ENCODE measurements around the gene MRPL57. TPM values are rescaled to one million over a fixed set of nuclear protein-coding genes. Genes with fewer than 3 reads are reported as not detected.
"Not testable (repeated sequence)": the region's sequence is repeated elsewhere in the genome, so short reads cannot be mapped to it uniquely, and the experiment has no call there.

MRPL57 gene
- total RNA-seq, 2 donors from 2014 or later = 22.2 to 22.9 TPM

GRCh38 chr13:21134475-21134874, 42.0 kb upstream of the MRPL57 start:
- Histone ChIP-seq H3K9me3 (ENCODE audit: control insufficient read depth, low read length) (no peaks in the 10 kb centered on the region), H3K36me3 (ENCODE audit: control insufficient read depth, insufficient read depth, low read length) (no peaks in the 10 kb centered on the region), H3K4me1 (ENCODE audit: control insufficient read depth, insufficient read depth, low read length) (no peaks in the 10 kb centered on the region), H3K9ac (ENCODE audit: extremely low read depth, low read length, poor library complexity, severe bottlenecking) (no peak overlapping the region), H3K4me3 (ENCODE audit: low read length) (no peak overlapping the region), H3K27ac (ENCODE audit: low read depth, low read length) (no peak overlapping the region), H3K27me3 (ENCODE audit: control insufficient read depth, insufficient read depth, low read length, poor library complexity, severe bottlenecking) (no peaks in the 10 kb centered on the region)
- Mint-ChIP-seq H3K4me1 (peaks cover under 1% of the 10 kb centered on the region), H3K27me3 (ENCODE audit: insufficient read depth) (no peaks in the 10 kb centered on the region), H3K9me3 (peaks cover 19% of the 10 kb centered on the region), H3K27ac (no peak overlapping the region), H3K4me3 (no peak overlapping the region), H3K36me3 (ENCODE audit: low read depth) (peaks cover 3% of the 10 kb centered on the region)
- DNase-seq = no peak
- 82 to 83% methylated on average over 3 to 4 of the region's 5 CpGs for WGBS, 2 experiments (ENCODE audit: insufficient coverage in 1 of 2, insufficient read length in 1 of 2)
- no peak for TF ChIP-seq CTCF (conservative IDR thresholded peaks at IDR 0.05)

- not testable (repeated sequence) for H3K4me1 Mint-ChIP-seq; H3K4me3 ChIP-seq (ENCODE audit: low read length); H3K27me3 Mint-ChIP-seq (ENCODE audit: insufficient read depth); H3K9ac ChIP-seq (ENCODE audit: extremely low read depth, low read length, poor library complexity, severe bottlenecking); H3K4me1 ChIP-seq (ENCODE audit: control insufficient read depth, insufficient read depth, low read length); H3K9me3 ChIP-seq (ENCODE audit: control insufficient read depth, low read length); H3K36me3 Mint-ChIP-seq (ENCODE audit: low read depth); DNase-seq; H3K27me3 ChIP-seq (ENCODE audit: control insufficient read depth, insufficient read depth, low read length, poor library complexity, severe bottlenecking); H3K27ac Mint-ChIP-seq; H3K36me3 ChIP-seq (ENCODE audit: control insufficient read depth, insufficient read depth, low read length); H3K4me3 Mint-ChIP-seq; H3K27ac ChIP-seq (ENCODE audit: low read depth, low read length)
- 91 to 94% methylated on average over 5 to 6 of the region's 6 CpGs for WGBS, 2 experiments (ENCODE audit: insufficient coverage in 1 of 2, insufficient read length in 1 of 2)
- H3K9me3 Mint-ChIP-seq = peaks cover 14% of the 10 kb centered on the region
These were observed 40.6 kb upstream of the MRPL57 start for GRCh38 chr13:21135833-21136232.

GRCh38 chr13:21137696-21138095, 38.8 kb upstream of the MRPL57 start:
- Histone ChIP-seq H3K9ac (ENCODE audit: extremely low read depth, low read length, poor library complexity, severe bottlenecking) (no peak overlapping the region), H3K27me3 (ENCODE audit: control insufficient read depth, insufficient read depth, low read length, poor library complexity, severe bottlenecking) (no peaks in the 10 kb centered on the region), H3K36me3 (ENCODE audit: control insufficient read depth, insufficient read depth, low read length) (peaks cover 4% of the 10 kb centered on the region), H3K4me3 (ENCODE audit: low read length) (no peak overlapping the region), H3K9me3 (ENCODE audit: control insufficient read depth, low read length) (no peaks in the 10 kb centered on the region), H3K27ac (ENCODE audit: low read depth, low read length) (no peak overlapping the region), H3K4me1 (ENCODE audit: control insufficient read depth, insufficient read depth, low read length) (no peaks in the 10 kb centered on the region)
- Mint-ChIP-seq H3K9me3 (peaks cover 14% of the 10 kb centered on the region), H3K27ac (no peak overlapping the region), H3K27me3 (ENCODE audit: insufficient read depth) (no peaks in the 10 kb centered on the region), H3K4me1 (peaks cover 9% of the 10 kb centered on the region), H3K4me3 (no peak overlapping the region), H3K36me3 (ENCODE audit: low read depth) (peaks cover 15% of the 10 kb centered on the region)
- WGBS, 2 experiments (ENCODE audit: insufficient coverage in 1 of 2, insufficient read length in 1 of 2) = 90 to 96% methylated on average over 5 of the region's 5 CpGs
- no peak for TF ChIP-seq CTCF (conservative IDR thresholded peaks at IDR 0.05)
- no peak for DNase-seq

- DNase-seq = no peak
- no peak overlapping the region for H3K9ac ChIP-seq (ENCODE audit: extremely low read depth, low read length, poor library complexity, severe bottlenecking)
- Mint-ChIP-seq H3K4me3 (peak overlapping the region; percentile 97), H3K27me3 (ENCODE audit: insufficient read depth) (no peaks in the 10 kb centered on the region), H3K4me1 (peaks cover 12% of the 10 kb centered on the region), H3K27ac (no peak overlapping the region), H3K9me3 (peaks cover 14% of the 10 kb centered on the region), H3K36me3 (ENCODE audit: low read depth) (peaks cover 23% of the 10 kb centered on the region)
- no peaks in the 10 kb centered on the region for H3K4me1 ChIP-seq (ENCODE audit: control insufficient read depth, insufficient read depth, low read length)
- H3K27ac ChIP-seq (ENCODE audit: low read depth, low read length) = no peak overlapping the region
- no peaks in the 10 kb centered on the region for H3K9me3 ChIP-seq (ENCODE audit: control insufficient read depth, low read length)
- 93 to 100% methylated on average over 1 of the region's 1 CpG for WGBS, 2 experiments (ENCODE audit: insufficient coverage in 1 of 2, insufficient read length in 1 of 2)
- H3K27me3 ChIP-seq (ENCODE audit: control insufficient read depth, insufficient read depth, low read length, poor library complexity, severe bottlenecking) = no peaks in the 10 kb centered on the region
- TF ChIP-seq CTCF (conservative IDR thresholded peaks at IDR 0.05) = no peak
- peaks cover 13% of the 10 kb centered on the region for H3K36me3 ChIP-seq (ENCODE audit: control insufficient read depth, insufficient read depth, low read length)
- H3K4me3 ChIP-seq (ENCODE audit: low read length) = no peak overlapping the region
These were observed 37.9 kb upstream of the MRPL57 start for GRCh38 chr13:21138561-21138960.

All from endodermal cell (in vitro differentiated cells).